Esophagus squamous epithelium (tissue), 4 donors: Measurements from ENCODE around the gene DPEP1.

Experiments used
- POLR2A ChIP-seq, 4 donors: fragments of 450-650 bp; IDR thresholded peaks; one replicate each; pipeline ENCODE4 v1.6.1; 2017; ENCODE audit warnings: antibody characterized with exemption in 4 of 4, mild to moderate bottlenecking in 4 of 4, moderate library complexity in 3 of 4
- TF ChIP-seq, protein P1 (sequence below), 6 experiments: fragments of 450-650 bp in 4 of 6; fragments of 200-600 bp in 2 of 6; sonication (generic) in 2 of 6; IDR thresholded peaks; one replicate each; pipeline ENCODE4 v1.5.1; 2016 to 2019; ENCODE audit warnings: antibody characterized with exemption in 6 of 6, mild to moderate bottlenecking in 4 of 6, moderate library complexity in 4 of 6

DNA sequence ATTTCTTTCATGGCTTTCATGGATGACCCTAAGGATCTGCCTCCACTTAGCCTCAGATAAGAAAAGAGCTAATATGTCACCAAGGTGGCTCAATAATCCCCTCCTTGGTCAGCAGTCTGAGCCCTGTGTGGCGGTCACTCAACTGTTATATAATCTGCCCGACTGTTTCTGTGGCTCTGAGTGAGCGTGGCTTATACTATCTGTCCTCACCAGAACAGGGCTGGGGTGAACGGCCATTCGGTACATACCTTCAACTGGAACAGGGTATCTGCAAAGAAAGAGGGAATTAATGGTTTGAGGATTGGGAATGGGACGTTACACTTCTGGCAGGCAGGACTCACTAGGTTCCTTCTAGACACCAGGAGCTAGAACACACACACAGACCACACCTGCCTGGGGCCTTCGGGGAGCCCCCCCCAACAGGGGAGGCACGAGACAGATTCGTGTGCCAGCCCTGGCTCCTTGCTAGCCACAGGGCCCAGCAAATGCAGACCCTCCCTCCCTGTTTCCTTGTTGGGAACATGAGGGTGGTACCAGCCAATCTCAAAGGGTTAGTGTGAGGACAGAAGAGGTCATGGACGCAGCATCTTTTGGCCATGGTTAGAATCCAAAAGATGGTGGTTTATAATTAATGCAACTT lies 40.3 kb downstream of the DPEP1 start:
- TF ChIP-seq, protein P1, sequence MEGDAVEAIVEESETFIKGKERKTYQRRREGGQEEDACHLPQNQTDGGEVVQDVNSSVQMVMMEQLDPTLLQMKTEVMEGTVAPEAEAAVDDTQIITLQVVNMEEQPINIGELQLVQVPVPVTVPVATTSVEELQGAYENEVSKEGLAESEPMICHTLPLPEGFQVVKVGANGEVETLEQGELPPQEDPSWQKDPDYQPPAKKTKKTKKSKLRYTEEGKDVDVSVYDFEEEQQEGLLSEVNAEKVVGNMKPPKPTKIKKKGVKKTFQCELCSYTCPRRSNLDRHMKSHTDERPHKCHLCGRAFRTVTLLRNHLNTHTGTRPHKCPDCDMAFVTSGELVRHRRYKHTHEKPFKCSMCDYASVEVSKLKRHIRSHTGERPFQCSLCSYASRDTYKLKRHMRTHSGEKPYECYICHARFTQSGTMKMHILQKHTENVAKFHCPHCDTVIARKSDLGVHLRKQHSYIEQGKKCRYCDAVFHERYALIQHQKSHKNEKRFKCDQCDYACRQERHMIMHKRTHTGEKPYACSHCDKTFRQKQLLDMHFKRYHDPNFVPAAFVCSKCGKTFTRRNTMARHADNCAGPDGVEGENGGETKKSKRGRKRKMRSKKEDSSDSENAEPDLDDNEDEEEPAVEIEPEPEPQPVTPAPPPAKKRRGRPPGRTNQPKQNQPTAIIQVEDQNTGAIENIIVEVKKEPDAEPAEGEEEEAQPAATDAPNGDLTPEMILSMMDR (IDR thresholded peaks at IDR 0.05), result no peak
- no peak for TF ChIP-seq POLR2A (IDR thresholded peaks at IDR 0.05)
